NCI-H1417 treated with DMSO at 0.1 percent for 48 hours (cell line): Measurements from ENCODE around the gene B3GAT3.
A peak's percentile ranks its signal among the peaks of the same experiment; 100 is the strongest.
"Not testable (repeated sequence)": the region's sequence is repeated elsewhere in the genome, so short reads cannot be mapped to it uniquely, and the experiment has no call there.

ENCODE experiments used
- DNase-seq: peaks from one replicate; lab custom pipeline; 2025; lab: John Stamatoyannopoulos, UW

The B3GAT3 gene

DNA sequence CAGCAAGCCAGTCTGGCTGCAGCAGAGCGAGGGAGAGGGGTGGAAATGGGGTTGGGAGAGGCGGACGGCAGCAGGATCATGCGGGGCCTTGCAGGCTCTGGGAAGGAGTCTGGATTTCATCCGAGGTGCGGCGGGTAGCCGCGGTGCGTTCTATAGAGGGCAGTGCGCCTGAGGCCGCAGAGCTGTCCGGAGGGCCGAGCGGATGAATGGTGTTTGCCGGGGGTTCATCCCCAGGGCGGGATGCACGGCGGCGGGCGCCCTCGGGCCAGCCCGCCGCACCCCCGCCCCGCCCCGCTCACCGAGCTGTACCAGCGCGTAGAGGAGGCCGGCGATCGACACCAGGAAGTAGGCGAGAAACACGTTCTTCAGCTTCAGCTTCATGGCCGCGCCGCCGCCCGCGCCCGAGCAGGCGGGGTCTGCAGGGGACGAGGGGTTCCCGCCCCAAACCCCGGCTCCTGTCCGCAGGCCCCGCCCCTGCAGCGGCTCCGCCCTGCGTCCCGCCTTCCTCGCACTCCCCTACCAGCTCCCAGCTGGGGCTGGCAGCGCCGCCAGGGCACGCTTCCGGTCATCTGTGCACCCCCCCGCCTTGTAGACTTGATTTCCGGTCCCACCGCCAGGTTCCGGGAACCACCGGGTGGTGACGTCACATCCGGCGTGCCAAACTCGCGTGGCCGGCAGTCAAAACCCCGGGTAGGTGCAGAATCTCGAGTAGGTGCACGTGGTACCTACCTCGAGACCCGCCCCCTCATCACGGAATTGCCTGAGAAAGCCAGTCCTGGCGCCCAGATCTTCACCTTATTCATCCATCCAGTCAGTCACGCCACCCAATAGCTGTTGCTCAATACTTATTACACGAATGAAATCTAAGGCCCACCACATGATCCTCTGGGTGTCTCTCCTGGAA, at the start of gene B3GAT3:
Gene B3GAT3 (minus strand): TSS at position 420 of the 904 bp plus-strand sequence. CDS start 39 bp downstream, at position 381.
- peak; percentile 96 for DNase-seq

DNA sequence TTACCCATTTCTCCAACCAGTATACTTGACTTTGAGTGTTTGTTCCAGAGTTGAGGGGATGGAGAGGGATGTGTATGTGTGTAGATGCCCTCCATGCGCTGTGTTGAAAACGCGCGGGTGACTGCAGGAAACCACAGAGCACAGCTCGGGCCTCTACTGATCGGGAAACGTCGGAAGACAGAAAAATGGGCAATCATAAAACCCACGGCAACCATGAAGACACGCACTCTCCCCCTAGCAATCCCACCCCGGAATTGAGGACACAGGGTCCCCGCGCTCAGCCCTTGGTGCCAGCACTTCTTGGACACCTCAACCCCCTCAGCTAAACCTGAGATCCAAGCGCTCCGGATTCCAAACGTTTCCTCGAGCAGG, 49.4 kb upstream of the B3GAT3 start:
- DNase-seq: no peak

DNA sequence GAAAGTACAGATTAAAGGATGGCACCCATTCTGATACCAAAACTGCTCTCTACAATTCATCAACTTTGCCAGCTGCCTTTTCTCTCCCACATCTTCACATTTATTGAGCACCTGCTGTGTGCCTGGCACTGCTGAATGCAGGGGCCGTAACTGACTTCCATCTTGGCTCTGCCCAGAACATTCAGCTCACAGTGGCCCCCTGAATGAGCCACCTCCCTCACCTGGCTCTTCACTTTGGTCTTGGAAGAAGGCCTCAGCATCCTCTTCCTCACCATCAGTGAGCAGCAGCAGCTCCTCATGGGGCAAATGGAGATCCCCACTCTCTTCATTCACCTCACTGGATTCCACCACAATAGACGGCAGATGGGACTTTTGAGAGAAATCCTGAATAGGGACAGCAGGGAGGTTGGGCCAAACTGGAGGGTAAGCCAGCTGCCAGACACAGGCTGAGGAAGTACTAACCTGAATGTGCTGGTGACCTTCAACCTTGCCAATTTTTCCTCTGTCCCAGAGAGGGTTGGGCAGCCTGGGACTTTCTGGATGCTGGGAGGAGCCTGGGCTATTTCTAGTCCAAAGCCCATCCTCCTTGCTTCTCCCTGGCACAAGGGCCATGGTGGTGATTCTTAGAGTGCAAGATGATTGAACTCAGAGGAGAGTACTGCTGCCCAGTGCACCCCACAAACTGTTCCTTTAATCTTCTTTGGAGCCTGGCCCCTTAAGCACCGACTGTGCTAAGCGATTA, 47.8 kb upstream of the B3GAT3 start:
- no peak for DNase-seq

DNA sequence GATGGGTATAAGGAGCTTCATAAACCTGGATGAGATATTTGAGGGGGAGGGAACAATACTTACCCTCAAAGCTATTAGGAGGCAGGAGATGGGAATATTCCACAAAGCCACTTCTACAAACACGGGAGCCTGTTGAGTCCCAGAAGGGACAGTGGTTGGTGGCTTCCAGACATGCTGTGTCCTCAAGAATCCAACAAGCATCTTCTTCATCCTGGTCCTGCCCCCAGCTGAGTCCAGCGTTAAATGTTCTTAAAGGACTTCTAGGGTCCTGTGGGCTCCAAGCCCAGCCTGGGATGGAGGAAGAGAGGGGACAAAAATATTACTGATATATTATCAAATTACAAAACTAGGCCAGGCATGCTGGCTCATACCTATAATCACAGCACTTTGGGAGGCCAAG, 45.7 kb upstream of the B3GAT3 start:
- no peak for DNase-seq

DNA sequence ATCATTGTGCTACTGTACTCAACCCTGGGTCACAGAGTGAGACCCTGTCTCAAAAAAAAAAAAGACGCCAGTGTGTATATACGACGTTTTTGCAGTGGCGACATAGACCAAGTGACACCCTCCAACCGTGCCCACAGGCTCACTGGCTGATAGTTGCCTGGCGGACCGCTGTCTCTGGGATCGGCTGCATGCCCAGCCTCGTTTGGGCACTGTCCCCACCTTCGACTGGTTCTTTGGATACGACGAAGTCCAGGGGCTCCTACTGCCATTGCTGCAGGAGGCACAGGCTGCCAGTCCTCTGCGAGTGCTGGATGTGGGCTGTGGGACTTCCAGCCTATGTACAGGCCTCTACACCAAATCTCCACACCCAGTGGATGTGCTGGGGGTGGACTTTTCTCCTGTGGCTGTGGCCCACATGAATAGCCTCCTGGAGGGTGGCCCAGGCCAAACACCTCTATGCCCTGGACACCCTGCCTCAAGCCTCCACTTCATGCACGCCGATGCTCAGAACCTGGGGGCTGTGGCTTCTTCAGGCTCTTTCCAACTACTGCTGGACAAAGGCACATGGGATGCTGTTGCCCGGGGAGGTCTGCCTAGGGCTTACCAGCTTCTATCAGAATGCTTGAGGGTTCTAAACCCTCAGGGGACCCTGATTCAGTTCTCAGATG, 44.6 kb upstream of the B3GAT3 start:
- DNase-seq: no peak

DNA sequence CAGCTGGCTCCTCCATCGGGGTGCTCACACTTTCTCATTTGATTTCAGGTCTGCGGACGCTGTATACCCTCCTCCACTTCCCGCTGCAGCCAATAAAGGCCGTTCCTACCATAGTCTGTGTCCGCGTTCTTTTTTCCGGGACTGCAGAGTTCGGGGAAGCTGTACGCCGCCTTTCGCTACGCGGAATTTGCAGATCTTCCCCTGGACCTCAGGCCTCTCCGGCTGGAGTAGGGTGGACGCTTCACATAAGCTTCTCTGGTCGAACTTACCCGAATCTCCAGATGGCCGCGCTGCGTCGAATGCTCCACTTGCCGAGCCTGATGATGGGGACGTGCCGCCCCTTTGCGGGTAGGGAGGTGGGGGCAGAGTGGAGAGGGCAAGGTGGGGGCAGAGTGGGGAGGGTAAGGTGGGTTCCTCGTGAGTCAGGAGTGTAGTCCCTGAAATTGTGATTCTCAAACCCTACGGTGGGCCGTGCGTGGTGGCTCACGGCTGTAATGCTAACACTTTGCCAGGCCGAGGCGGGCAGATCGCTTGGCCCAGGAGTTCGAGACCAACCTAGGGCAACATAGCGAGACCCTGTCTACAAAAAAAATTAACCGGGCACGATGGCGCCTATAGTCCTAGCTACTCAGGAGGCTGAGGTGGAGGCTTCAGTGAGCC, 43.9 kb upstream of the B3GAT3 start:
- no peak for DNase-seq

DNA sequence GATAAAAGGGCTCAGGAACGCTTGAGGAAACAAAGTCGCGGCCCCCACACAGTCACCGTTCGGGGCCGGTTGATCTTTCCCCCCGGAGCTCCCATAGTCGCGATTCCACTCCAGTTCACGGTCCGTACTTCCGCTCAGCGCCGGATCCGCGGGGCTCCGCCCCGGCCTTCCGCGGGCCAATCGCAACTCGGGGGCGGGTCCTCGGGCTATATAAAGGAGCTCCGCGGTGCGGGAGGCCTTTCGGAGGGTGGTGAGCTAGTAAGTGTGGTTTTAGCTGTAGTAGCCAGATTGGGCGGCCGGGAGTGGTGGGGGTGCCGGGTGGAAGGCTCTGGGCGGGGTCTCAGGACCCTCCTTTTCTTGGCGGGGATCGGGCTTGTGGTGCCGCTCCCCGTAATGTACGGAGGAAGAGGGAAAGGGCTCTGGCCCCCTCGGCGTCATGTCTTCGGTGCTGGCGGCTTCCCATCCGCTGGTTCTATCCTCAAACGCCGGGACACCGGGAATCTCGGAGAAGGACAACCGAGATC, 43.4 kb upstream of the B3GAT3 start, which contains the start of the genes C11orf98 and CSKMT:
Gene C11orf98 (minus strand): TSS at position 136 of the 524 bp plus-strand sequence. CDS start 41 bp downstream, at position 95.
Gene CSKMT (plus strand): TSS at position 238 of the 524 bp plus-strand sequence. CDS start 568 bp downstream, outside the sequence.
- peak; percentile 74 for DNase-seq

DNA sequence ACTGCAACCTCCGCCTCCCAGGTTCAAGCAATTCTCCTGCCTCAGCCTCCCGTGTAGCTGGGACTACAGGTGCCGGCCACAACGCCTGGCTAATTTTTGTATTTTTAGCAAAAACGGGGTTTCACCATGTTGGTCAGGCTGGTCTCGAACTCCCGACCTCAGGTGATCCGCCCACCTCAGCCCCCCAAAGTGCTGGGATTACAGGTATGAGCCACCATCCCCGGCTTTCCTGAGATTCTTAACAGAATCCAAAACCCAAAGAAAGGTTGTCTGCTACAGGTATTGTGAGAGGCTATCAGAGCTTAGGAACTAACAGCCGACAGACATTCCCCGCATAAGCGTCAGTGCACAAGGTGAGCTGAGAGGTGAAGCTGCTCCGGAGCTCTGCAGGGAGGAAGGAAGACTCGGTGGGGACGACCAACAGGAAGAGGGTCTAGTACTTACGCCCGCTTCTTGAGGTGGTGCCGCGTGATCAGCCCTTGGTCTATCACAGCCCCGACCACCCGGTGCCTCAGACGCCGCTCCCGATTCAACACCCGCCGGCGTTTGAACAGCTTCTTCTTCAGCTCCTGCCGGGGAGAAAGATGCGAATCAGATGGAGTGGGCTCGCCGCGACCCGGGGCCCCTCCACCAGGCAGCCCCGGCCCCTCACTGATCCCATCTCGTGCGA, 42.8 kb upstream of the B3GAT3 start:
- DNase-seq: peak; percentile 51

DNA sequence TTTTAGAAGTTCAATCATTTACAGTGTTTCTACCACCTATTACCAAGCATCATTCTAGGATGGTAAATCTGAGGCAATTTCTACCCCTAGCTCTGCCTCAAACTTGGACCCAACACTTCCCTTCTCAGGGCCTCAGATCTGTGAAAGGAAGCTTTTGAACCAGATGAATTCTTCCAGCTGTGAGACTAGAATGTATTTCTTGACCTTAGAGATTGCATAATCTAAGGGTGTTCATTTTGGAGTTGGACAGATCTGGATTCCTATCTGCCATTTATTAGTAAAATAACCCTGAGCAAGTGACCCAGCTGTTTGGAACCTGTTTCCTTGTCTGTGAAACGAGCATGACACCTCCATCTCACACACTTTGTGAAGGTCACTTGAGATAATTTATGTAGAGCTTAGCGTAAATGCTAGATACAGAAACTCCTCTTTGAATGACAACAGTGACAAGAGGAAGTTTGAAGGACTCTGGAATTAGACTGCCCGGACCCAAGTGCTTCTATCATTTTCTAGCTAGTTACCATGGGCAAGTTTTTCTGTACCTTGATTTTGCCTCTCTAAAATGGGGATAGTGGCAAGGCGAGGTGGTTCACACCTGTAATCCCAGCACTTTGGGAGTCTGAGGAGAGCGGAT, 35.1 kb upstream of the B3GAT3 start:
- DNase-seq: no peak

DNA sequence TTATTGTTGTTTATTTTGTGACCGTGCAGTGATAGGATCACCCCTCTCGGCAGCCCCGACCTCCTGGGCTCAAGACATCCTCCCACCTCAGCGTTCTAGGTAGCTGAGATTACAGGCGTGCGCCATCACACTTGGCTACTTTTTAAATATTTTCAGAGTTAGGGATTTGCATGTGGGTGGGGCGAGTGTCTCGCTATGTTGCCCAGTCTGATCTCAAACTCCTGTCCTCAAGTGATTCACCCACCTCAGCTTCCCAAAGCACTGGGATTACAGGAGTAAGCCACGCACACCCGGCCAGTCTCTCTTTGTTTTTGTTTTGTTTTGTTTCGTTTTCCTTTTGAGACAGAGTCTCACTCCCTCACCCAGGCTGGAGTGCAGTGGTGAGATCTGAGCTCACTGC, 32.5 kb upstream of the B3GAT3 start:
- DNase-seq: no peak

DNA sequence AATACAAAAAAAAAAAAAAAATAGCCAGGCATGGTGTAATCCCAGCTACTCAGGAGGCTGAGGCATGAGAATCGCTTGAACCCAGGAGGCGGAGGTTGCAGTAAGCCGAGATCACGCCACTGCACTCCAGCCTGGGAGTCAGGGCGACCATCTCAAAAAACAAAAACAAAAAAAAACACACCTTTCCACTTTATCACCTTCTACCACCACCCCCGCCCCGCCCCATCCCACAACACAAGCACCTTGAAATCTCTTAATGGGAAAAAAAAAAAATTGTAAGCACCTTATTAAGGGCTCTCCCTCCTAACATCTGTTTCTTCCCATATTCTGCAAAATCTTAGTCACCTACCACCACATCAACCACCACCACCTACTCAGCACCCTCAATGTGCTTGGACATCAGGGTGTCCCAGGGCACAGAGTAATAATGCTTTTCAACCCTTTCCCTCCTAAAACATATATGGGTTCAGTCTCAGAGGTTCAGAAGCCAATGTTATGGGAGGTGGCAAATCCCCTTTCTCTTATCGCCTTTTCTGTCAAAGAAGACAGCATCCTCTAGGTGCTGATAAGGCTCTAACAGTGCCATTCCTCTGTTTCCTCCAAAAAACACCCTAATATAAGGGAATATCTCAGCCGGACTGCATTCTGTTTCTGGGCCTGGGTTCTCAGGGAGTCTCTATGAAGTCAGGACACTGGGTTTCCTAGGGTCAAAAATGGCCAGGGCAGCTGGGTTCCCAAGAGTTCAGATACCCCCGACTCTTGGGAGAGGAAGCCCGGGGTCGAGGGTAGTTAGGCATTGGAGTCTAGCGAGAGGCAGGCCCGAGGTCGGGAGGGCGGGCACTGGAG, 30.6 kb upstream of the B3GAT3 start:
- DNase-seq: no peak

DNA sequence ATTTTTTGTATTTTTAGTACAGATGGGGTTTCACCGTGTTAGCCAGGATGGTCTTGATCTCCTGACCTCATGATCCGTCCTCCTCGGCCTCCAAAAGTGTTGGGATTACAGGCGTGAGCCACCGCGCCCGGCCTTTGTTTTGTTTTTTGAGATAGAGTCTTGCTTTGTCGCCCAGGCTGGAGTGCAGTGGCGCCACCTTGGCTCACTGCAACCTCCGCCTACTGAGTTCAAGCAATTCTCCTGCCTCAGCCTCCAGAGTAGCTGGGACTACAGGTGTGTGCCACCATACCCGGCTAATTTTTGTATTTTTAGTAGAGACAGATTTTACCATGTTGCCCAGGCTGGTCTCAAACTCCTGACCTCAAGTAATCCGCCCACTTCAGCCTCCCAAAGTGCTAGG, 28.5 kb upstream of the B3GAT3 start:
- DNase-seq: not testable (repeated sequence)

DNA sequence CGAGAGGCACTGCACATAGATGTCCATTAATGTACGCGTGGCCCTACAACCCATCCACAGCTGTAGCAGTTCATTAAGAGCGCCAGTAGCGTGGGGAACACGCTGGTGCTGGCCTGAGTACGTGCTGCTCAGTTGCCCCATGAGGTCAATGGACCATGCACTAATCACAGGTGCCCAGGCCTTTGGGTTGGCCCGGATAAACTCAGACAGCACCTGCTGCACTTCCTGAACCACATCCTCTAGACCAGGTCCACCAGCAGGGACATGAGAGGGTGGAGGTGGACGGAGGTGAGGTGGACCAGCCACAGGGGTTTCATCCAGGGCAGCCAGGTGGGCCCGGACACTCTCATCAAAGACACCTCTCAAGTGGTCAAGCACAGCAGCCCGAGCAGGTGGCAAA, 27.7 kb upstream of the B3GAT3 start:
- DNase-seq: no peak

DNA sequence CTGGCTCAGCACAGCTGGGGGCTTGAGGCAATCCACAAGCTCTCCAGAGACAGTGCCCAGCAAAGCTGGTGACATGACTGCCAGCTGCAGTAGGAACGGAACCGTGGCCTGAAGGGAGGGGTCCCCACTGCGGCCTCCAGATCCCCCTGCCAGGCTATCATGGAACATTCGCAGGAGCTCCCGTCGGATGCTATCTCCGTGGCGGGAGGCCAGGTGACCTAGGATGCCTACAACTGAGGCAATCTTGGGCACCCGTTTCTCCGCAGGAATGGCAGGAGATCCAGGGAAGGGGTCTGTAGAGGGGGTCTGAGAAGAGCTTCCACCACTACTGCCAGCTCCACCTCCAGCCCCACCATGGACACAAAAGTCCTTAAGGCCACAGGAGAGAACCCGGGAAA, 27.2 kb upstream of the B3GAT3 start:
- no peak for DNase-seq

DNA sequence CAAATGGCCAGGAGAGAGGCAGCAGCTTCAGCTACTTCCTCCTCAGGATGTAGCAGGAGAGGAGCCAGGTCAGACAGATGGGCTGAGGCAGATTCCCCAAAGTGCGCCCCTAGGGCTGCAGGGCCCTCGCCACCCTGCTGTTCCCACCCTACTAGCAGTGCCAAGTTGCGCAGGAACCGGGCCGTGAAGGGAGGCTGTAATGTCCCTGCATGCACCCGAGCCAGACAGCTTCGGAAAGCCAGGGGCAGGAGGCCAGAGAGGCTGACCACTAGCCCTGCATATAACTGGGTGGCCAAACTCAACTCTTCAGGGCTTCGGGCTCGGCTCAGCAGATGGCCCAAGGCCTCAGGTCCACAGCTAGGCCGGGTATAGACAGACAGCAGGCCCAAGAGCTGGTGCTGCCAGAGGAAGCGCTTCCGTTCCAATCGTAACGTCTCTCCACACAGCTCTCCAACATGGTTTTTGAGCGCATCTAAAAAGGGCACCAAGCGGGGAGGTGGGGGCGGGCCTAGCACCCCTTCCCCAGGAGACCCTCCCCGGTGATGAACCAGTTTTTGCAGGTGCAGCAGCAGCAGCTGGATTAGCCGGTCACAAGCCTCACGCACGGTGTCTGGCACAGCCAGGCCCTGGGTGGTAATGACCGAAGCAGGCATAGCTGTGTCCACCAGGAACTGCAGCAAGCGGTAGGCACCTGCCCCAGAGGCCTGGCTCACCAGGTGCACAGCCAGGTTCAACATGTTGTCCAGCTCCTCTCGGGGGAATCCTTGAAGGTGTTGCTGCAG, 26.6 kb upstream of the B3GAT3 start:
- DNase-seq: no peak

DNA sequence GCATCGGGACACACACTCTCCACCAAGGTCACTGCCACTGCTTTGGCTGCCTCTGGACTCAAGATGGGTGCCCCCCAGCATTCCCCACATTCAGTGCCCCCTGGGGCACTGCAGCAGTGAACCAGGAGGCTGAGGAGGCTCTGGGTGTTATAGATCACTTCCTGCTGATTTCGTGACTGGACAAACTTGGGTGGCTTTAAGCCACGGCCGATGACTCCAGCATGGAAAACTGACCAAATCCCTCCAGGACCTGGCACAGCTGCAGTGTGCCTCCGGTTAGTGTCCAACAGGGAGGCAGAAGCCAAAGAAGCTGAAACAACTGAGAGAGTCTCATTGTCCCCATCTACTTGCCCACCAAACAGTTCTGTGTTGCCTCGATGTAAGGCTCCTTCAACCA, 25.8 kb upstream of the B3GAT3 start:
- no peak for DNase-seq

DNA sequence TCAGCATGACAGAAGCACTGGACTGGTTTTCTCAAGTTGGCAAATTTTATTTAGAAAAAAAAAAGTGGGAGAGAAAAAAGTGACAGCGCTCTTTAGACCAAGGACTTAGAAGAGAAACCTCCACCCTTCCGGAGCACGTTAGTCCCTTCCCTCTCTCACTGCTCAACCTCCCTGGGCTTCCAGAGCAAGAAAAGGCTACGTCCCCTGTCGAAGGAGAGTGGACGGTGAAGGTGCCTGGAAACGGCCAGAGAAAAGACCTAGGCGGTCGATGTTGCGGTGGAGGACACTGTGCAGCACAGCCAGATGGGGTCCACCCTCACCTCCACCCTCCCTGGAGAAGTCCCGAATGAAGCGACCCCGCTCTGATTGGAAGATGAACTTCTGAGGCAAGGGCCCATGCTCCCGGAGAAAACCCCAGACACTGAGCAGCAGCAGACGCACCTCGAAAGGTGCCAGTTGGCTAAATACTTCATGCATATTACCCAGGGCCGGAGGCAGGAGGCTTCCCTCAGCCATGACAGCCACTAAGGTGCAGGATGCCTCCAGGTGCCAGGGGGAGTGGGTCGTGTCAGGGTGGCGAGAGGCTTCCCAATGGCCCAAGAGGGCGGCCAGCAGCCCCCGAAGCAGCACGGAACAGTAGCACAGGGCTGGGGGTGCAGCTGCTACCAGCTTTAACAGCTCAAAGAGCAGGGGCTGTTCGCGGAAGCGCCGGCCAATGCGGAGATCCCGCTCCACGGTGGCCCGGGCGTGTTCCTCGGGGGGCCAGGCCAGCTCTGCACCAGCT, 25.2 kb upstream of the B3GAT3 start:
- DNase-seq: no peak
